ENCODE measurements around the gene HOPX.

Gene HOPX

GRCh38 chr4:56686537-56687231, 5.6 kb upstream of the HOPX start:
- Histone ChIP-seq H3K9me3 (ENCODE audit: severe bottlenecking) (no peaks in the 10 kb centered on the region), H3K36me3 (no peaks in the 10 kb centered on the region), H3K27me3 (ENCODE audit: insufficient read depth, low read depth, severe bottlenecking) (no peaks in the 10 kb centered on the region), H3K4me3 (ENCODE audit: low read depth, low read length) (no peak overlapping the region), H3K27ac (no peak overlapping the region)
- TF ChIP-seq, protein P1, sequence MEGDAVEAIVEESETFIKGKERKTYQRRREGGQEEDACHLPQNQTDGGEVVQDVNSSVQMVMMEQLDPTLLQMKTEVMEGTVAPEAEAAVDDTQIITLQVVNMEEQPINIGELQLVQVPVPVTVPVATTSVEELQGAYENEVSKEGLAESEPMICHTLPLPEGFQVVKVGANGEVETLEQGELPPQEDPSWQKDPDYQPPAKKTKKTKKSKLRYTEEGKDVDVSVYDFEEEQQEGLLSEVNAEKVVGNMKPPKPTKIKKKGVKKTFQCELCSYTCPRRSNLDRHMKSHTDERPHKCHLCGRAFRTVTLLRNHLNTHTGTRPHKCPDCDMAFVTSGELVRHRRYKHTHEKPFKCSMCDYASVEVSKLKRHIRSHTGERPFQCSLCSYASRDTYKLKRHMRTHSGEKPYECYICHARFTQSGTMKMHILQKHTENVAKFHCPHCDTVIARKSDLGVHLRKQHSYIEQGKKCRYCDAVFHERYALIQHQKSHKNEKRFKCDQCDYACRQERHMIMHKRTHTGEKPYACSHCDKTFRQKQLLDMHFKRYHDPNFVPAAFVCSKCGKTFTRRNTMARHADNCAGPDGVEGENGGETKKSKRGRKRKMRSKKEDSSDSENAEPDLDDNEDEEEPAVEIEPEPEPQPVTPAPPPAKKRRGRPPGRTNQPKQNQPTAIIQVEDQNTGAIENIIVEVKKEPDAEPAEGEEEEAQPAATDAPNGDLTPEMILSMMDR (IDR thresholded peaks at IDR 0.05; ENCODE audit: low read depth, low read length) = no peak
- no peak for DNase-seq

DNA sequence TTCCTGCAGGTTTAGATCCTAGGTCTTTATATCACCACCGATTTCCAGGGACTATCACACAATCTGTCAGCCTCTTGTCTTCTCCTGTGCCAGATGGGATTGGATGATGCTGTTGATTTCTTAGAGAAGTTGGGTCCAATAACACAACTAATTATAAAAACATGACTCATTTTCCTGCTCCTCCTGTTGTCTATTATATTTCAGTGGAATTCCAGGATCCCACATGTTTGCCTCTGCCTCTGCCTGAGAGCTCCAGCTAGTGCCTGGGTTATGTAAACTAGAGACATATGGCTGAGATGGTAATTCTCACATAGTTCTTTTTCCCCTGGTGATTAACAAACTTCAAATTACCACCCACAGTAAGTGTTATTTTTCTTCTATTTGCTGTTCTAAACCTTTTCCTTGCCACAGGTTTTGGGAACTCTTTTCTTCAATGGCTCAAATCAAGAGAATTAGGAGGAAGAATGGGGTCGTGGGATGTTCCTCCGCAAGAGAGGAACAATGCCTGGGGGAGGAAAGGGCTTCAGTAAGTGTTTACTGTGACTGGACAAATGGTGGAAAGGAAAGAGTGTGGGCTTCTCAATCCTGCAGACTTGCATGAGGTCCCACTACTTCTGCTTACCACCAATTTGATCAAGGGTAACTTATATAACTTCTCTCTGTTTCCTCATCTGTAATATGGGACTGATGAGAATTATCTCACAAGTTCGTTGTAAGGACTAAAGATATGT, 3.4 kb upstream of the HOPX start:
- no peaks in the 10 kb centered on the region for H3K36me3 ChIP-seq
- no peak overlapping the region for H3K4me3 ChIP-seq (ENCODE audit: low read depth, low read length)
- TF ChIP-seq, protein P1 (IDR thresholded peaks at IDR 0.05; ENCODE audit: low read depth, low read length) = no peak
- DNase-seq = no peak
- H3K27me3 ChIP-seq (ENCODE audit: insufficient read depth, low read depth, severe bottlenecking) = no peaks in the 10 kb centered on the region
- no peaks in the 10 kb centered on the region for H3K9me3 ChIP-seq (ENCODE audit: severe bottlenecking)
- no peak overlapping the region for H3K27ac ChIP-seq

DNA sequence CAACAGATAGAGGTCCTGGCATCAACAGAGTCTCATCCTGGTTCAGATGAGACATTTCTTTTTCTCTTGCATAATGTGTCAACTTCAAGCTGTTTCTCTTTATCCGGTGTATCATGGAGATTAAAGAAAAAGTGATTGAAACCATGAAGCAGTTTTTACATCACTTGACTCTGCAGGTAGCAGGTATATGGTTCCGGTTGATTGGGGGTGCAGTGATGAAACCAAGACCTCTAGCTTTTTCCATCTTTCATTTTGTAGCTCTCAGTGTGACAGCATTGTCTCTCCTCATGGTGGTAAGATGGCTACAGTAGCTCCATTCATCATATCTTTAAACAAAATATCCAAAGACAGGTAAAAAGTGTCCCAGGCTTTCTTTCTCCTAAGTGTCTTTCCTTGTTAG, 2.4 kb upstream of the HOPX start:
- Histone ChIP-seq H3K9me3 (ENCODE audit: severe bottlenecking) (no peaks in the 10 kb centered on the region), H3K27ac (no peak overlapping the region), H3K4me3 (ENCODE audit: low read depth, low read length) (no peak overlapping the region), H3K36me3 (no peaks in the 10 kb centered on the region), H3K27me3 (ENCODE audit: insufficient read depth, low read depth, severe bottlenecking) (no peaks in the 10 kb centered on the region)
- DNase-seq = no peak
- TF ChIP-seq, protein P1 (IDR thresholded peaks at IDR 0.05; ENCODE audit: low read depth, low read length) = no peak

DNA sequence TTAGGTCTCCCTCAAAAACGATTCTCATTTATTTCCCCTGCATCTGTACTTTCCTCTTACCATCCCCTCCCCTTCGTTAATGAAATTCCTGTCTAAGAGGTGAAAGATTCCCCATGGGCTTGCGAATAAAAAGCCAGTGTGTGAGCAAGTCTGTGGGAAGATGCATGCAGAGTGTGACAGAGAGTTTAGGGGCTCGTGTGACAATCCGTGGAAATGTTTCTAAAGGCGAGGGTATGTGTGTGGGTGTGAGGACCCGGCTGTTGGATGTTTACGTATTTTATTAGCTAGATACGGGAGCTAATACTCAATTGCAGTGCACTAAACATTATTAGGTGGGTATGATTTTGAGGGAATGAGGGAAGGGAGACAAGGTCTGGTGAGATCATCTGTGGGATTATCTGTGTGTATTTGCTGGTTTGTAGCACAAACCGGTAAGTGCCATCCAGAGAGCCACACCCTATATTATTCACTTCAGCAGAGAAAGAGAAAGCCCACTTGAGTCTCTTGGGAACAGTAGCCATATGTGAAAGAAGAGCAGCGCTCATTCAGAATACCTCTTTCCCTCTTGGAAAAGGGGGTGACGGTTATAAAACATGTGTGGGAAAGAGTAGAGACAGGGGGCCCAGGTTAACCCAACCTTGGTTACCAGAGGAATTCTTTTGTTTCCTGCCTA, 893 bp upstream of the HOPX start:
- Histone ChIP-seq H3K36me3 (no peaks in the 10 kb centered on the region), H3K4me3 (ENCODE audit: low read depth, low read length) (no peak overlapping the region), H3K27me3 (ENCODE audit: insufficient read depth, low read depth, severe bottlenecking) (no peaks in the 10 kb centered on the region), H3K27ac (no peak overlapping the region), H3K9me3 (ENCODE audit: severe bottlenecking) (no peaks in the 10 kb centered on the region)
- DNase-seq = no peak
- TF ChIP-seq, protein P1 (IDR thresholded peaks at IDR 0.05; ENCODE audit: low read depth, low read length) = no peak

- Histone ChIP-seq H3K27me3 (ENCODE audit: insufficient read depth, low read depth, severe bottlenecking) (no peaks in the 10 kb centered on the region), H3K4me3 (ENCODE audit: low read depth, low read length) (no peak overlapping the region), H3K9me3 (ENCODE audit: severe bottlenecking) (no peaks in the 10 kb centered on the region), H3K27ac (no peak overlapping the region), H3K36me3 (no peaks in the 10 kb centered on the region)
- TF ChIP-seq, protein P1 (IDR thresholded peaks at IDR 0.05; ENCODE audit: low read depth, low read length) = no peak
- no peak for DNase-seq
Observed at GRCh38 chr4:56680266-56680665, 830 bp downstream of the HOPX start.

Data from WERI-Rb-1 (cell line).